ENCODE results near the gene MOV10L1. TPM values are rescaled to one million over a fixed set of nuclear protein-coding genes. Genes with fewer than 3 reads are reported as not detected.

Gene MOV10L1
- total and polyA plus RNA-seq, 10 donors, result 0.10 to 0.37 (median 0.15) TPM; not detected in 7

GRCh38 chr22:50206599-50206998 is 116.8 kb downstream of the MOV10L1 start:
- Histone ChIP-seq H3K9me3 (no peaks in the 10 kb centered on the region), H3K4me3 (no peak overlapping the region), H3K36me3 (peaks cover 3 to 88% (median 44%) of the 10 kb centered on the region in 6 donors), H3K4me1 (peaks cover 9 to 92% (median 54%) of the 10 kb centered on the region in 6 donors), H3K27ac (peak overlapping the region in 4 of 8 donors; percentile 21 to 64 (median 58)), H3K27me3 (replicated peaks in 1 of 7) (no peaks in the 10 kb centered on the region)
- intact Hi-C loops (cut with DNase I; ENCODE audit: low total_unique reads), result loop anchor here (5.0 kb wide), 1 partner anchor 54 kb away; no protein-coding TSS in a partner anchor
- DNase-seq, result peak; percentile 83
- 50 to 61% (median 60%) methylated on average over 10 of the region's 10 CpGs for WGBS, 5 donors
- TF ChIP-seq POLR2A (IDR thresholded peaks at IDR 0.05) (no peak), CTCF (IDR thresholded peaks at IDR 0.05 in 8 of 11, conservative IDR thresholded peaks at IDR 0.05 in 3 of 11) (peak in 10 of 11 experiments; percentile 21 to 67 (median 46)), POLR2AphosphoS5 (IDR thresholded peaks at IDR 0.05) (peak; percentile 40 to 64 (median 57))

GRCh38 chr22:50207383-50208140 is 117.8 kb downstream of the MOV10L1 start:
- TF ChIP-seq CTCF (IDR thresholded peaks at IDR 0.05 in 8 of 11, conservative IDR thresholded peaks at IDR 0.05 in 3 of 11) (no peak), POLR2AphosphoS5 (IDR thresholded peaks at IDR 0.05) (peak in 2 of 3 donors; percentile 19 to 33)
- Histone ChIP-seq H3K4me3 (no peak overlapping the region), H3K4me1 (peaks cover 3 to 83% (median 45%) of the 10 kb centered on the region in 6 donors), H3K27ac (peak overlapping the region in 1 of 8 donors; percentile 64), H3K9me3 (no peaks in the 10 kb centered on the region), H3K27me3 (replicated peaks in 1 of 7) (no peaks in the 10 kb centered on the region), H3K36me3 (peaks cover 3 to 98% (median 52%) of the 10 kb centered on the region in 6 donors)
- intact Hi-C loops (cut with DNase I; ENCODE audit: low total_unique reads), result loop anchor here (5.0 kb wide), 1 partner anchor 55 kb away; no protein-coding TSS in a partner anchor
- DNase-seq, result peak; percentile 80
- WGBS, 5 donors, result 38 to 55% (median 47%) methylated on average over 18 to 23 of the region's 23 CpGs

DNA sequence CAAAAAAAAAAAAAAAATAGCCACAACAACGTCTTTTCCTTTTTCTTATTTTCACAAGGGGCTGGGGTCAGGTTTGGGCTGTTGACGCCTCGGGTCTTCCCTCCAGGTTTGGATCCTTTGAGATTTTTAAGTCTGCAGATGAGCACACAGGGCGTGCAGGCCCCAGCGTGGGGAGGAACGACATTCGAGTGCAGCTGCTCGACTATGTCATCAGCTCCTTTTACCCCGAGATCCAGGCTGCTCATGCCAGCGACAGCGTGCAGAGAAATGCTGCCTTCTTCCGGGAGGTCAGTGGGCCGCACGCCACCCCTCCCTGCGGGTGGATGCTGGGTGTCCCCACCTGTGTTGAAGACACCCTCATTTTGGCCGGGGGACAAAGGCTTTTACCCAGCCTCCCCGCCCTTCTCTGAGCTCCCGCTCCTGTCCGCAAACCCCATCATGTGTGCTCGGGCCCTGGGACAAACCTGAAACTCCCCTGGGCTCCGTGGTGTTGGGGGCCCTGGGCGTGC is 118.7 kb downstream of the MOV10L1 start:
- H3K27ac ChIP-seq, result no peak overlapping the region
- H3K4me1 ChIP-seq, result peaks cover 3 to 74% (median 40%) of the 10 kb centered on the region in 6 donors
- H3K9me3 ChIP-seq, result no peaks in the 10 kb centered on the region
- peaks cover 3 to 100% (median 61%) of the 10 kb centered on the region in 6 donors for H3K36me3 ChIP-seq
- TF ChIP-seq POLR2A (IDR thresholded peaks at IDR 0.05) (no peak), CTCF (IDR thresholded peaks at IDR 0.05 in 8 of 11, conservative IDR thresholded peaks at IDR 0.05 in 3 of 11) (no peak), POLR2AphosphoS5 (IDR thresholded peaks at IDR 0.05) (no peak)
- no peak for DNase-seq
- no peak overlapping the region for H3K4me3 ChIP-seq
- intact Hi-C loops (cut with DNase I; ENCODE audit: low total_unique reads), result loop anchor here (5.0 kb wide), 1 partner anchor 56 kb away; no protein-coding TSS in a partner anchor
- 85 to 94% (median 92%) methylated on average over 18 to 22 of the region's 22 CpGs for WGBS, 5 donors
- H3K27me3 ChIP-seq (replicated peaks in 1 of 7), result no peaks in the 10 kb centered on the region

Measured in spleen (tissue), 11 donors.